Measurements from ENCODE around the gene TBX1. TPM values are rescaled to one million over a fixed set of nuclear protein-coding genes. Genes with fewer than 3 reads are reported as not detected.

The TBX1 gene
- total and polyA plus RNA-seq, 2 of the 8 experiments (the other 6 are each of a cell fraction or from before 2014, with no cell fraction given) = 0.28 TPM; not detected in 1

- Histone ChIP-seq H2BK12ac (ENCODE audit: low read depth, low read length) (no peak overlapping the region), H3K56ac (replicated peaks; ENCODE audit: insufficient read length, low read depth, low read length) (no peak overlapping the region), H2BK120ac (replicated peaks; ENCODE audit: low read depth, low read length) (no peak overlapping the region), H2AK5ac (ENCODE audit: low read depth, low read length) (no peak overlapping the region), H4K8ac (ENCODE audit: extremely low read depth, insufficient read depth, low read length) (no peak overlapping the region; the same call in 1 of the 2 replicates), H2BK20ac (ENCODE audit: low read length) (no peak overlapping the region), H4K91ac (replicated peaks; ENCODE audit: insufficient read length, low read length) (no peak overlapping the region), H3K9me3 (ENCODE audit: insufficient read depth in 2 of 2, low read depth in 1 of 2, low read length in 1 of 2) (no peaks in the 10 kb centered on the region), H3K4ac (replicated peaks; ENCODE audit: insufficient read length, low read depth, low read length) (no peak overlapping the region), H4K20me1 (replicated peaks in 1 of 2; ENCODE audit: control insufficient read depth in 1 of 2, insufficient read depth in 2 of 2, low read length in 2 of 2) (peaks cover 18 to 27% of the 10 kb centered on the region in 2 experiments), H3K79me1 (ENCODE audit: low read depth, low read length) (no peaks in the 10 kb centered on the region), H3K18ac (ENCODE audit: extremely low read depth, low read length) (no peak overlapping the region), H2BK5ac (ENCODE audit: low read depth, low read length) (no peak overlapping the region), H3K36me3 (ENCODE audit: control insufficient read depth in 2 of 4, insufficient read depth in 4 of 4, low read length in 3 of 4) (peaks cover 0 to 15% (median 0%) of the 10 kb centered on the region in 4 experiments; a peak in 1 of 8 replicates), H3K79me2 (ENCODE audit: control insufficient read depth in 1 of 2, insufficient read depth in 2 of 2, low read length in 2 of 2) (no peaks in the 10 kb centered on the region), H3K23ac (ENCODE audit: insufficient read length) (no peak overlapping the region), H2BK15ac (ENCODE audit: low read length) (no peak overlapping the region), H3K27me3 (replicated peaks in 1 of 4; ENCODE audit: control insufficient read depth in 3 of 4, extremely low read depth in 1 of 4, insufficient read depth in 3 of 4, low read length in 3 of 4) (peaks cover 67 to 84% (median 75%) of the 10 kb centered on the region in 4 experiments), H2AFZ (ENCODE audit: low read length) (no peak overlapping the region), H3K27ac (ENCODE audit: low read depth, low read length) (no peak overlapping the region), H3K23me2 (ENCODE audit: low read depth, low read length) (no peaks in the 10 kb centered on the region; the same call in 1 of the 2 replicates), H3K4me3 (ENCODE audit: extremely low read depth in 1 of 4, insufficient read depth in 2 of 4, low read depth in 3 of 4, low read length in 4 of 4) (peak overlapping the region in 1 of 4 experiments; percentile 56; a peak in 2 of 8 replicates), H3K4me1 (replicated peaks in 1 of 4; ENCODE audit: control insufficient read depth in 3 of 4, insufficient read depth in 4 of 4, low read length in 3 of 4) (peaks cover 0 to 38% (median 13%) of the 10 kb centered on the region in 4 experiments; a peak in 5 of 7 replicates), H3K9ac (replicated peaks in 1 of 4; ENCODE audit: extremely low read depth in 1 of 4, low read depth in 3 of 4, low read length in 3 of 4) (no peak overlapping the region), H3K14ac (ENCODE audit: insufficient read length) (no peak overlapping the region), H3K4me2 (ENCODE audit: insufficient read depth in 1 of 2, low read depth in 2 of 2, low read length in 2 of 2) (peak overlapping the region; percentile 44 to 67), H4K5ac (ENCODE audit: insufficient read length, low read depth, low read length) (no peak overlapping the region)
- FAIRE-seq (no peak), DNase-seq (ENCODE audit: low read depth in 1 of 2, low spot score in 2 of 2) (peak in 1 of 2 experiments; percentile 78)
- POLR2A ChIA-PET (ENCODE audit: partially characterized antibody) = interaction anchor here (1.2 to 3.8 kb wide), 2 partner anchors 10 to 31 kb away, joined by 3 to 21 read pairs; partner anchors contain the start of gene GP1BB
- 4% methylated on average over 37 of the region's 59 CpGs; no CpG with 5 or more reads in 1 of the 2 experiments for WGBS, 2 experiments (ENCODE audit: extremely low coverage in 1 of 2, insufficient coverage in 1 of 2, insufficient read length in 1 of 2, insufficient replicate concordance in 2 of 2, low coverage in 1 of 2, low lambda C conversion rate in 2 of 2, missing lambda C conversion rate in 1 of 2)
- CTCF ChIA-PET (ENCODE audit: partially characterized antibody) = interaction anchor here (0.8 to 16.5 kb wide), 11 partner anchors 9 to 158 kb away, joined by 3 to 168 read pairs (median 3); no protein-coding TSS in a partner anchor
- TF ChIP-seq, protein P1, sequence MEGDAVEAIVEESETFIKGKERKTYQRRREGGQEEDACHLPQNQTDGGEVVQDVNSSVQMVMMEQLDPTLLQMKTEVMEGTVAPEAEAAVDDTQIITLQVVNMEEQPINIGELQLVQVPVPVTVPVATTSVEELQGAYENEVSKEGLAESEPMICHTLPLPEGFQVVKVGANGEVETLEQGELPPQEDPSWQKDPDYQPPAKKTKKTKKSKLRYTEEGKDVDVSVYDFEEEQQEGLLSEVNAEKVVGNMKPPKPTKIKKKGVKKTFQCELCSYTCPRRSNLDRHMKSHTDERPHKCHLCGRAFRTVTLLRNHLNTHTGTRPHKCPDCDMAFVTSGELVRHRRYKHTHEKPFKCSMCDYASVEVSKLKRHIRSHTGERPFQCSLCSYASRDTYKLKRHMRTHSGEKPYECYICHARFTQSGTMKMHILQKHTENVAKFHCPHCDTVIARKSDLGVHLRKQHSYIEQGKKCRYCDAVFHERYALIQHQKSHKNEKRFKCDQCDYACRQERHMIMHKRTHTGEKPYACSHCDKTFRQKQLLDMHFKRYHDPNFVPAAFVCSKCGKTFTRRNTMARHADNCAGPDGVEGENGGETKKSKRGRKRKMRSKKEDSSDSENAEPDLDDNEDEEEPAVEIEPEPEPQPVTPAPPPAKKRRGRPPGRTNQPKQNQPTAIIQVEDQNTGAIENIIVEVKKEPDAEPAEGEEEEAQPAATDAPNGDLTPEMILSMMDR (IDR thresholded peaks at IDR 0.05; ENCODE audit: control extremely low read depth in 1 of 3, insufficient read depth in 1 of 3, low read depth in 1 of 3, low read length in 3 of 3) = no peak
- no peak for TF ChIP-seq SRF (IDR thresholded peaks at IDR 0.05; ENCODE audit: low read depth, low read length)
- peak; percentile 59 for TF ChIP-seq SUZ12 (IDR thresholded peaks at IDR 0.05; ENCODE audit: low read length)
- no peak for TF ChIP-seq SP1 (IDR thresholded peaks at IDR 0.05; ENCODE audit: low read depth, low read length)
- no peak for TF ChIP-seq SP2 (IDR thresholded peaks at IDR 0.05; ENCODE audit: low read length)
- TF ChIP-seq MAFK (IDR thresholded peaks at IDR 0.05; ENCODE audit: low read depth, low read length) = no peak
- no peak for TF ChIP-seq RXRA (IDR thresholded peaks at IDR 0.05; ENCODE audit: insufficient read depth, low read depth, low read length)
- no peak for TF ChIP-seq KDM5A (IDR thresholded peaks at IDR 0.05; ENCODE audit: low read length)
- no peak for TF ChIP-seq FOSL1 (IDR thresholded peaks at IDR 0.05; ENCODE audit: insufficient read depth, low read depth, low read length)
- TF ChIP-seq GTF2F1 (IDR thresholded peaks at IDR 0.05; ENCODE audit: borderline replicate concordance, low read depth, low read length) = no peak
- no peak for TF ChIP-seq YY1 (IDR thresholded peaks at IDR 0.05; ENCODE audit: low read depth, low read length)
These were observed 5.3 kb upstream of the TBX1 start for GRCh38 chr22:19755145-19755710.
